Ascending aorta (tissue), 2 donors: Measurements from ENCODE around the gene VPS4B. TPM values are rescaled to one million over a fixed set of nuclear protein-coding genes. Genes with fewer than 3 reads are reported as not detected.

ENCODE experiments used
- DNase-seq, 2 donors: peaks; one replicate each; pipeline ENCODE4 v3.0.0-alpha.2; 2019; ENCODE audit warnings: low spot score in 2 of 2
- H3K27ac ChIP-seq, 2 donors: fragments of 200-600 bp; sonication (generic); one replicate each; pipeline ENCODE4 v1.5.1; 2016 to 2017; ENCODE audit warnings: mild to moderate bottlenecking in 1 of 2
- H3K27me3 ChIP-seq: fragments of 200-600 bp; sonication (generic); one replicate; pipeline ENCODE4 v1.5.1; 2017
- H3K36me3 ChIP-seq, 2 donors: fragments of 200-600 bp; sonication (generic); one replicate each; pipeline ENCODE4 v1.5.1; 2016
- H3K4me1 ChIP-seq, 2 donors: fragments of 200-600 bp; sonication (generic); one replicate each; pipeline ENCODE4 v1.5.1; 2016 to 2017; ENCODE audit warnings: mild to moderate bottlenecking in 1 of 2
- H3K4me3 ChIP-seq, 2 donors: fragments of 200-600 bp; sonication (generic); one replicate each; pipeline ENCODE4 v1.5.1; 2016 to 2017; ENCODE audit warnings: mild to moderate bottlenecking in 1 of 2
- H3K9me3 ChIP-seq, 2 donors: fragments of 200-600 bp; sonication (generic); one replicate each; pipeline ENCODE4 v1.5.1; 2016
- intact Hi-C: fragments of 100-400 bp; cut with DNase I; formaldehyde crosslinking; loops from one replicate; pipeline ENCODE4 v1.15.1; 2023
- total RNA-seq: library from RNA; depleted of rRNA; stranded (reverse); fragments of >200 nt; gene quantifications from one replicate; pipeline ENCODE4 v1.1.0, GENCODE V29; 2016
- TF ChIP-seq, protein P1 (sequence below), 3 experiments: fragments of 200-600 bp in 2 of 3; fragments of 450-650 bp in 1 of 3; sonication (generic) in 2 of 3; IDR thresholded peaks; one replicate each; pipeline ENCODE4 v1.5.1; 2016 to 2019; ENCODE audit warnings: antibody characterized with exemption in 3 of 3, mild to moderate bottlenecking in 1 of 3, moderate library complexity in 1 of 3

Gene VPS4B
- total RNA-seq, 1 donor from 2014 or later: 16.7 TPM

DNA sequence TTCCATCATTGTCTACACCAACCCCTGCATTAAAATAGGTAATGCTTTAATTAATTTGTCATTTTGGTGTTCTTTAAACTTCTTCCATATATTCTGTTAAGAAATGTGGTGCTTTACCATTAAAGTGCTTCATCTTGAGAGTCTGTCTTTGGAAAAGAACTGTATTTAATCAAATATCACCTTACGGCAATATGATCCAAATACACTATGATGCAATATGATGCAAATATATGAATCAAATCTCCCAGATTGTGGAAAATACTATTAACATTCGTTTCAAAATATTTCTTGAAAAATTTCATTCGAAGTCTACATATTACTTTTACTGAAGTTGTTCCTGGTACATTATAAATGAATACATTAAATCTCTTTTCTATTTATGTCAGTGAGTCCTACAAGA is 23.0 kb downstream of the VPS4B start:
- intact Hi-C loops: no loop called here
- H3K4me1 ChIP-seq: no peaks in the 10 kb centered on the region
- H3K27me3 ChIP-seq: no peaks in the 10 kb centered on the region
- no peak overlapping the region for H3K27ac ChIP-seq
- DNase-seq: no peak
- TF ChIP-seq, protein P1, sequence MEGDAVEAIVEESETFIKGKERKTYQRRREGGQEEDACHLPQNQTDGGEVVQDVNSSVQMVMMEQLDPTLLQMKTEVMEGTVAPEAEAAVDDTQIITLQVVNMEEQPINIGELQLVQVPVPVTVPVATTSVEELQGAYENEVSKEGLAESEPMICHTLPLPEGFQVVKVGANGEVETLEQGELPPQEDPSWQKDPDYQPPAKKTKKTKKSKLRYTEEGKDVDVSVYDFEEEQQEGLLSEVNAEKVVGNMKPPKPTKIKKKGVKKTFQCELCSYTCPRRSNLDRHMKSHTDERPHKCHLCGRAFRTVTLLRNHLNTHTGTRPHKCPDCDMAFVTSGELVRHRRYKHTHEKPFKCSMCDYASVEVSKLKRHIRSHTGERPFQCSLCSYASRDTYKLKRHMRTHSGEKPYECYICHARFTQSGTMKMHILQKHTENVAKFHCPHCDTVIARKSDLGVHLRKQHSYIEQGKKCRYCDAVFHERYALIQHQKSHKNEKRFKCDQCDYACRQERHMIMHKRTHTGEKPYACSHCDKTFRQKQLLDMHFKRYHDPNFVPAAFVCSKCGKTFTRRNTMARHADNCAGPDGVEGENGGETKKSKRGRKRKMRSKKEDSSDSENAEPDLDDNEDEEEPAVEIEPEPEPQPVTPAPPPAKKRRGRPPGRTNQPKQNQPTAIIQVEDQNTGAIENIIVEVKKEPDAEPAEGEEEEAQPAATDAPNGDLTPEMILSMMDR (IDR thresholded peaks at IDR 0.05): no peak
- peaks cover 79 to 97% of the 10 kb centered on the region in 2 donors for H3K36me3 ChIP-seq
- H3K9me3 ChIP-seq: no peaks in the 10 kb centered on the region
- H3K4me3 ChIP-seq: no peak overlapping the region

DNA sequence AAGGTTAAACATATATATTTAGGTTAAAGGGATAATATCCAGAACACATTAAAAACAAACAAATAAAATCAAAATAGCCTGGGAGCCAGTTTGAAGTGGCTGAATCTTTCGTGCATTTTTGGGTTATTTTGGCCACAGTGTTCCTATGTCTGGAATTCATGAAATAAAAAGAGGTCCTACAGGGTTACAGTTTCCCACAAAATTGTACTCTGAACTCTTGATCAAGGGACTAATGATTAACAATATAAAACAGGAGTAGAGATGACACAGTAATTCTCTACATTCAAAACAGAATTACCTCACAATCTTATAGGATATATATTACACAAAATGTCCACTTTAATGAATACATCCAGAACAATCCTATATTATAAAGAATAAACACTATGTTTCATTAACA is 24.9 kb downstream of the VPS4B start:
- DNase-seq: no peak
- H3K4me3 ChIP-seq: no peak overlapping the region
- intact Hi-C loops: no loop called here
- TF ChIP-seq, protein P1 (IDR thresholded peaks at IDR 0.05): no peak
- no peaks in the 10 kb centered on the region for H3K27me3 ChIP-seq
- H3K9me3 ChIP-seq: no peaks in the 10 kb centered on the region
- no peak overlapping the region for H3K27ac ChIP-seq
- H3K36me3 ChIP-seq: peaks cover 89 to 96% of the 10 kb centered on the region in 2 donors
- H3K4me1 ChIP-seq: no peaks in the 10 kb centered on the region

DNA sequence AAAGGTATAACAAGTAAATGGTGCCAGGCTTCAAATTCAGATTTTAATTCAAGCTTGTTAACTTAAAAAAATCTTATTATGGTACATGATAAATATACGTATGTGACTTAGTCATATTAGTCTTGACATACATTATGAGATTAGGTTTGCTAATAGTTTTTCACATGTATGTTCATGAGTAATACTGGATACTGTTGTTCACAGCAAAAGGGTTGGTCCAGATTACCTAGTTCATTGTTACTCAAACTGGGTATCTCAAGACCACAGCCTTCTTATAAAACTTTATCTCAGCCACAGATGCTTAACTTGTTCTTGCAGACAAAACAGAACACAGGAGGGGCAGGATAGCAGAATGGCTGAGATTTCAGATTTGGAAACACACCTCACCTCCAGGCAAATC is 26.8 kb downstream of the VPS4B start:
- Histone ChIP-seq H3K36me3 (peaks cover 86 to 94% of the 10 kb centered on the region in 2 donors), H3K27ac (no peak overlapping the region), H3K27me3 (no peaks in the 10 kb centered on the region), H3K9me3 (no peaks in the 10 kb centered on the region), H3K4me3 (no peak overlapping the region), H3K4me1 (no peaks in the 10 kb centered on the region)
- no peak for DNase-seq
- TF ChIP-seq, protein P1 (IDR thresholded peaks at IDR 0.05): no peak
- intact Hi-C loops: no loop called here

DNA sequence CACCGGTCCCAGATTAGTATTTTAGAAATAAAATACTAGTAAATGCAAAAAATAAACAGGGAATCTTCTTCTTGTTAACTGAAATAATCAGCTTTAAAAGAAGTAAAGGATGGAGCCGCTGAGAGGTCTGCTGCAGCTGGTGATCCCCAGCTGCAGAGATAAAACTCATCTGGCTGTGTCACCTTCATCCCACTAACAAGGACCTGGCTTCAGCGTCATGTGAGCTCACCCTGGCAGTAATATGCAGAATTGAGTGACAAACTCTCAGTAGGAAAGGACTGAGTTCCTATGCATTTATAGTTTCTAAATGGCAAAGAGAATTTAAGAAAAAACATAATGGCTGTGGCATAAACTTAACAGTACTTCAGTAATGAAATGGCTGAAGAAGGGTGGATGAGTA is 27.3 kb downstream of the VPS4B start:
- H3K36me3 ChIP-seq: peaks cover 85 to 94% of the 10 kb centered on the region in 2 donors

DNA sequence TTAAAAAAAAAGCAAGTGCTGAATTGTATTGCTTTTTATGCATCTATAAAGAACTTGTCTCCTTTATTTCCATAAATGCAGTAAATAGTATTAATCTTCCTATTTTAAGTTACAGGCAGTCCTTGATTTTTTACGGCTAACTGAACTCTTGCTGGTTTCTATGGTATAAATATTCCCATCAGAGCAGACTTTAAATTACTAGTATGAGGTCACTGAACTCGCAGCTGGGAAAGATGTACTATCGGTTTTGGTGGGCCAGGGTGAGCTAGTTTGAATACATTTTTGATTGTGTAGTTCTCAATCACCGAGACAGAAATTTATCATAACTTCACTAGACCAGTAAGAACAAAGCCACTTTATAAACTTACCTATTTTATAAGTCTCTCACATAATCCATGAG is 34.4 kb downstream of the VPS4B start:
- H3K36me3 ChIP-seq: peaks cover 26 to 45% of the 10 kb centered on the region in 2 donors
- H3K27ac ChIP-seq: no peak overlapping the region

More for the DNA sequence above, 27.3 kb downstream of the VPS4B start:
- H3K4me3 ChIP-seq: no peak overlapping the region
- H3K4me1 ChIP-seq: no peaks in the 10 kb centered on the region
- H3K27ac ChIP-seq: no peak overlapping the region
- H3K27me3 ChIP-seq: no peaks in the 10 kb centered on the region
- DNase-seq: no peak
- no peaks in the 10 kb centered on the region for H3K9me3 ChIP-seq
- intact Hi-C loops: no loop called here
- TF ChIP-seq, protein P1 (IDR thresholded peaks at IDR 0.05): no peak

More for the DNA sequence above, 34.4 kb downstream of the VPS4B start:
- Histone ChIP-seq H3K9me3 (peaks cover 0 to 5% of the 10 kb centered on the region in 2 donors), H3K27me3 (no peaks in the 10 kb centered on the region), H3K4me1 (no peaks in the 10 kb centered on the region), H3K4me3 (no peak overlapping the region)
- DNase-seq: no peak
- TF ChIP-seq, protein P1 (IDR thresholded peaks at IDR 0.05): no peak
- intact Hi-C loops: no loop called here
